Right lobe of liver (tissue), 6 donors: ENCODE results near the gene JADE1. TPM values are rescaled to one million over a fixed set of nuclear protein-coding genes. Genes with fewer than 3 reads are reported as not detected.

Experiments used
- ATAC-seq, 4 donors: fragments of 200-7000 bp; cut with Tn5 transposase; one replicate each; pipeline ENCODE4 v1.9.1; 2020; ENCODE audit warnings: mild to moderate bottlenecking in 4 of 4, moderate library complexity in 4 of 4
- DNase-seq, 3 donors: peaks; one replicate each; pipeline ENCODE4 v3.0.0-alpha.2; 2020
- H3K27ac ChIP-seq, 3 donors: fragments of 200-600 bp; one replicate each; pipeline ENCODE4 v1.8.0; 2022
- H3K27me3 ChIP-seq, 2 donors: fragments of 200-600 bp; one replicate each; pipeline ENCODE4 v1.8.0; 2022
- H3K36me3 ChIP-seq, 4 donors: fragments of 200-600 bp; sonication (generic) in 1 of 4; one replicate each; pipeline versions ENCODE4 v1.5.1 to v1.8.0; 2017 to 2022; ENCODE audit warnings: control low read depth in 1 of 4
- H3K4me1 ChIP-seq, 4 donors: fragments of 200-600 bp; sonication (generic) in 1 of 4; one replicate each; pipeline versions ENCODE4 v1.5.1 to v1.8.0; 2017 to 2022; ENCODE audit warnings: control low read depth in 1 of 4
- H3K4me3 ChIP-seq, 3 donors: fragments of 200-600 bp; one replicate each; pipeline ENCODE4 v1.8.0; 2022
- H3K9me3 ChIP-seq, 4 donors: fragments of 200-600 bp; sonication (generic) in 1 of 4; one replicate each; pipeline versions ENCODE4 v1.5.1 to v1.8.0; 2017 to 2022; ENCODE audit warnings: control low read depth in 1 of 4
- POLR2A ChIP-seq: fragments of 450-650 bp; IDR thresholded peaks from one replicate; pipeline ENCODE4 v1.6.1; 2017; ENCODE audit warnings: antibody characterized with exemption, mild to moderate bottlenecking
- WGBS: methylation state at CpG from one replicate; pipeline ENCODE4 v1.1.6; 2018; ENCODE audit warnings: low coverage, low lambda C conversion rate; ENCODE audit not compliant: insufficient coverage; ENCODE audit errors: missing lambda C conversion rate; 5-methylcytosine and 5-hydroxymethylcytosine counted together
- intact Hi-C, 2 donors: fragments of 100-400 bp; cut with DNase I; formaldehyde crosslinking; loops; one replicate each; pipeline versions ENCODE4 v1.11.2 to v1.14.1; 2022
- total RNA-seq, 6 experiments: library from RNA; depleted of rRNA in 2 of 6; stranded (reverse); fragments of >200 nt in 2 of 6; fragmentation: NEBNext Ultra II Directional in 3 of 6; extraction: Animal tissue kit (Norgen Biotek cat#: 25700) in 3 of 6; gene quantifications; one replicate each; pipeline versions ENCODE4 v1.1.0 to v1.2.4, GENCODE V29; 2016 to 2023
- TF ChIP-seq, protein P1 (sequence below), 4 donors: fragments of 200-600 bp in 3 of 4; fragments of 450-650 bp in 1 of 4; IDR thresholded peaks; one replicate each; pipeline versions ENCODE4 v1.5.1 to v1.8.0; 2016 to 2022; ENCODE audit warnings: antibody characterized with exemption in 4 of 4, mild to moderate bottlenecking in 2 of 4
- donor health status: DM: no; HTN: yes; CAD: no.
- donor health status: DM: no; HTN: no; CAD: no.
- donor health status: DM: no; HTN: no; CAD: no.
- donor health status: DM: no; HTN: yes; CAD: no.
- donor health status: DM: no; HTN: yes; CAD: no.

JADE1 gene
- total RNA-seq, 6 experiments from 2014 or later = 8.2 to 16.9 (median 9.9) TPM

DNA sequence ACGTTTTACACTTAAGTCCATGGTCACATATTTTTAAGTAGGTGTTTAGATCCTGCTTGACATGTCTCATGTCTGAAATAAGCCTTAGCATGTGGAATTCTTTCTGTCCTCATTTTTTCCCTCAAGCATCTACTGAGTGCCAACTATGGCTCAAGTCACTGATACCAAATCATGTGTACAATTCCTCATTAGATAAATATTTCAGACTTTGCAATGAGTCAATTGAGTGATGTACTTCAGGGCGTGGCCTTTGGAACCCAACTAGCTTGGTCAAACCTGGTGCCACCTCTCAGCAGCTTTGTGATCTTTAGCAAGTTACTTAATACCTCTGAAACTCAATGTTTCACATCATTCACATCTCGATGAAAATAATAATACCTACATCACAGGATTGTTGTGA lies 12.6 kb upstream of the JADE1 start:
- peak in 1 of 3 donors; percentile 27 for DNase-seq
- 49% methylated on average over 3 of the region's 3 CpGs for WGBS

DNA sequence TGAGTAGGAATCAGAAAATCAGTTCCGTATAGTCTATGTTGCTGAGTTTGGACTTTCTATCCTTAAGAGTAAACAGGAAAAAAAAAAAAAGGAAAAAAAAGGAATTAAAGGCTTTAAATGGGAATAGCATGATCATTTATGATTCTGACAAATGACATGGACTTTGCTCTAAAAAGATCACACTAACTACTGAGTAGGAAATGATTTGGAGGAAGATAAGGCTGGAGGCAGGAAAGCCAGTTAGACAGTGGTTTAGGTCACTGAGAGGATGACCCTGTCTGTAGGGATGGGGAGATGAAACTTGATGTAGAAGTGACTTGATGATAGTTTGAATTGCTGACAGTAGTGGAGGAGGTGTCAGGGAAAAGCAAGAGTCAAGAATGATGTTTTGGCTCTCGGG lies 9.2 kb upstream of the JADE1 start:
- intact Hi-C loops = no loop called here
- Histone ChIP-seq H3K4me3 (no peak overlapping the region), H3K9me3 (no peaks in the 10 kb centered on the region), H3K4me1 (no peaks in the 10 kb centered on the region), H3K27me3 (no peaks in the 10 kb centered on the region), H3K36me3 (no peaks in the 10 kb centered on the region), H3K27ac (no peak overlapping the region)
- WGBS = 93% methylated on average over 1 of the region's 2 CpGs
- TF ChIP-seq POLR2A = no peak
- TF ChIP-seq, protein P1, sequence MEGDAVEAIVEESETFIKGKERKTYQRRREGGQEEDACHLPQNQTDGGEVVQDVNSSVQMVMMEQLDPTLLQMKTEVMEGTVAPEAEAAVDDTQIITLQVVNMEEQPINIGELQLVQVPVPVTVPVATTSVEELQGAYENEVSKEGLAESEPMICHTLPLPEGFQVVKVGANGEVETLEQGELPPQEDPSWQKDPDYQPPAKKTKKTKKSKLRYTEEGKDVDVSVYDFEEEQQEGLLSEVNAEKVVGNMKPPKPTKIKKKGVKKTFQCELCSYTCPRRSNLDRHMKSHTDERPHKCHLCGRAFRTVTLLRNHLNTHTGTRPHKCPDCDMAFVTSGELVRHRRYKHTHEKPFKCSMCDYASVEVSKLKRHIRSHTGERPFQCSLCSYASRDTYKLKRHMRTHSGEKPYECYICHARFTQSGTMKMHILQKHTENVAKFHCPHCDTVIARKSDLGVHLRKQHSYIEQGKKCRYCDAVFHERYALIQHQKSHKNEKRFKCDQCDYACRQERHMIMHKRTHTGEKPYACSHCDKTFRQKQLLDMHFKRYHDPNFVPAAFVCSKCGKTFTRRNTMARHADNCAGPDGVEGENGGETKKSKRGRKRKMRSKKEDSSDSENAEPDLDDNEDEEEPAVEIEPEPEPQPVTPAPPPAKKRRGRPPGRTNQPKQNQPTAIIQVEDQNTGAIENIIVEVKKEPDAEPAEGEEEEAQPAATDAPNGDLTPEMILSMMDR (IDR thresholded peaks at IDR 0.05) = no peak
- ATAC-seq (no peak), DNase-seq (no peak)

More for the DNA sequence above, 12.6 kb upstream of the JADE1 start:
- Histone ChIP-seq H3K4me1 (peaks cover 0 to 13% (median 3%) of the 10 kb centered on the region in 4 donors), H3K36me3 (no peaks in the 10 kb centered on the region), H3K27ac (no peak overlapping the region), H3K27me3 (no peaks in the 10 kb centered on the region), H3K9me3 (no peaks in the 10 kb centered on the region), H3K4me3 (no peak overlapping the region)
- no peak for TF ChIP-seq POLR2A
- TF ChIP-seq, protein P1 (IDR thresholded peaks at IDR 0.05) = no peak
- peak in 2 of 4 donors; percentile 21 to 87 for ATAC-seq
- intact Hi-C loops = no loop called here

DNA sequence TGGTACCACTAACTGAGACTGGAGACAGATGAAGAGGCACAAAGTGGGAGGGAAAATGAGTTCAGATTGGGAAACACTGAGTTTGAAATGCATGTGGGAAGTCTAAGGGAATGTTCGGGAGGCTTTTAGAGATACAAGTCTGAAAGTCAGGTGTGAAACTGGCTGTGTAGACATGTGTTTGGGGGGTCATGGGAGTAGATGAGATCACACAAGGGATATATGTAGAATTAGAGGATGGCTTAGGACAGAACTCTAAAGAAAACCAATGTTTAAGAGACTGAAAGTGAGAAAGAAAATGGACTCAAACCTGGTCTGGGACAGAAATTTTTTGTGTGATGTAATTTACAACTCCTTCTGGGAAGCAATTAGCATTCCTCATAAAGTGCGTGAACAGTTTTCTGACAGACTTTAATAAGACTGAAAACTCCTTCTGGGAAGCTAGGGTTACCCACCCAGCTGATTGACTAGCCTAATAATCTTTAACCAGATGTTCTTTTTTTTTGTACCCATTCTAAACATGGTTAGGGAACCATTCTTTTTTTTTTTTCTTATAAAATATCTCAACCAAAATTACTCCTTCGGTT lies 8.7 kb upstream of the JADE1 start:
- no peaks in the 10 kb centered on the region for H3K27me3 ChIP-seq
- no peaks in the 10 kb centered on the region for H3K9me3 ChIP-seq
- no peaks in the 10 kb centered on the region for H3K36me3 ChIP-seq
- H3K27ac ChIP-seq = no peak overlapping the region
- DNase-seq (no peak), ATAC-seq (no peak)
- no peak overlapping the region for H3K4me3 ChIP-seq
- intact Hi-C loops = no loop called here
- no peaks in the 10 kb centered on the region for H3K4me1 ChIP-seq
- TF ChIP-seq, protein P1 (IDR thresholded peaks at IDR 0.05) = no peak
- TF ChIP-seq POLR2A = no peak
- WGBS = 97% methylated on average over 3 of the region's 3 CpGs

DNA sequence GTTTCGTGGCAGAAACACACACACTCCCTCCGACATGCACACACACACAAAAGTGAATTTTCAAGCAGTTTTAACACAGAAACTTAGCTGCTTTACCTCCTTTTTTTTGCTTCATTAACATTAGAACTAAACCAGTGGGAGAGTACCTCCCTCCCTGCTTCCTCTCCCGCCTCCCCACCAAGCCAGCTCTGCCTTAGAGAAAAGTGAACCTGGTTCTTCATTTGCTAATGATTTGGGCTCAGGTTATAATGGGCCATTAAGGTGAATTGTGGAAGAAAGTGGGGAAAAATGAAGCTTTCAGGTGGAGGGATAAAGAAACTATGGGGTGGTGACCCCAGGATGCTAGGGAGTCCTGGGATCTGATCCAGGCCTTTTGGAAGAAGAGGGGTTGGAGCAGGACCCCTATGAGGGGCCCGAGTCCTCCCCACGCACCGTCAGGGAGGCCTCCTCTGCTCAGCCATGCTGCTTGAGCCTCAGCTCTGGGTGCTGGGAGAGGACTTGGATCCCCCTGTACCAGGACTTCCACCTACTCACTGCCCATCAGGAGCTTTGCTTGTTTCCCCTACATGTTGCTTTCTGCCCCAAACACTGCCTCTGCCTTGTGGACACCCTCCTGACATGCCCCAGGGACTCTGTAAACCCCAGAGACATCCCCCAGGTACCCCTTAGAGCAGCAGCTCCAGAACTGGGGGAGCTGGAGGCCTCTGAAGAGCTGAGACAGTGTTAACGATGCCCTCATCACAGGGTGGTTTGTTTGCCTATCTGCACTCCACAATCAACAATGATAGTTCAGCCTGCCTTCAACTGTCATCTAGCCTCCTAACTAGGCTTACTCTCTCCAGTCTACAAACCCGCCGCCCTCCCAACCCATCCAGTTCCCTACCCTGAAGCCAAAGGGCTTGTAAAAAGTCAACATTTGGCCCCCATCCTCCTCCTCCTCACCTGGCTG lies 6.5 kb upstream of the JADE1 start:
- Histone ChIP-seq H3K9me3 (no peaks in the 10 kb centered on the region), H3K36me3 (no peaks in the 10 kb centered on the region), H3K4me3 (no peak overlapping the region), H3K4me1 (no peaks in the 10 kb centered on the region), H3K27ac (no peak overlapping the region), H3K27me3 (no peaks in the 10 kb centered on the region)
- DNase-seq (no peak), ATAC-seq (peak in 2 of 4 donors; percentile 7 to 35)
- intact Hi-C loops = no loop called here
- TF ChIP-seq, protein P1 (IDR thresholded peaks at IDR 0.05) = no peak
- TF ChIP-seq POLR2A = no peak
- 79% methylated on average over 6 of the region's 9 CpGs for WGBS
